Measurements from ENCODE around the gene CBX7. TPM values are rescaled to one million over a fixed set of nuclear protein-coding genes. Genes with fewer than 3 reads are reported as not detected.

Gene CBX7
- total and polyA plus RNA-seq, 2 donors from 2014 or later = 39.3 to 65.2 TPM

DNA sequence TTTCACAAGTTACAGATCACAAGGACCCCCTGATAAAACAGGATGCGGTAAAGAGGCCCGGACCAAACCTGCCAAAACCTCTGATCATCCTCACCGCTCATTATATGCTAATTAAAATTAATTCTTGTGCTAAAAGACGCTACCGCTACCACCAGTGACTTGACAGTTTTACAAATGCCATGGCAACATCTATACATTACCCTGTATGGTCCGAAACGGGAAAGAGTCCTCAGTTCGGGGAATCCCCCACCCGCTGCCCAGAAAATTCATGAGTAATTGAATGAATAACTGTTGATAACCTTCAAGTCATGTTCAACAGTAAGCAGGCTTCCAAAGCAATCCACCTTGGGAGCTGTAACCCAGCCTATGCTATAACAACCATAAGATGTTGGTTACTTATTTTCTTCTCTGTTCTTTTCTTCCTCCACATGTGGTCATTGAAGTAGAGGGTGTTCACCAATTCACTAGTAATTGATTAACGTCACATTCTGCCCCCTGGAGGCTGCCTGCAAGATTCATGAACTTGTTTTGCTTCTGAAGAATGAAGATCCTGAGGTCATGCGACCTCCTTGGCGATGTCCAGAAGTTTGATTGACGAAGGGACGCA, 34.8 kb downstream of the CBX7 start:
- H3K4me3 ChIP-seq (ENCODE audit: low read length in 3 of 3) = no peak overlapping the region
- no peak overlapping the region for H3K9ac ChIP-seq (ENCODE audit: low read length in 3 of 3)
- intact Hi-C loops (cut with DNase I) = loop anchor here (10.0 kb wide), 1 partner anchor 253 kb away; no protein-coding TSS in a partner anchor
- FAIRE-seq (no peak), DNase-seq (peak in 4 of 5 donors; percentile 46 to 60 (median 51))
- H3K4me1 ChIP-seq (ENCODE audit: control insufficient read depth in 2 of 3, insufficient read depth in 2 of 3, low read depth in 1 of 3, low read length in 3 of 3) = peaks cover 0 to 4% (median 0%) of the 10 kb centered on the region in 3 donors
- peaks cover 4% of the 10 kb centered on the region for H3K27me3 ChIP-seq (ENCODE audit: control insufficient read depth, insufficient read depth, low read length)
- TF ChIP-seq, protein P1, sequence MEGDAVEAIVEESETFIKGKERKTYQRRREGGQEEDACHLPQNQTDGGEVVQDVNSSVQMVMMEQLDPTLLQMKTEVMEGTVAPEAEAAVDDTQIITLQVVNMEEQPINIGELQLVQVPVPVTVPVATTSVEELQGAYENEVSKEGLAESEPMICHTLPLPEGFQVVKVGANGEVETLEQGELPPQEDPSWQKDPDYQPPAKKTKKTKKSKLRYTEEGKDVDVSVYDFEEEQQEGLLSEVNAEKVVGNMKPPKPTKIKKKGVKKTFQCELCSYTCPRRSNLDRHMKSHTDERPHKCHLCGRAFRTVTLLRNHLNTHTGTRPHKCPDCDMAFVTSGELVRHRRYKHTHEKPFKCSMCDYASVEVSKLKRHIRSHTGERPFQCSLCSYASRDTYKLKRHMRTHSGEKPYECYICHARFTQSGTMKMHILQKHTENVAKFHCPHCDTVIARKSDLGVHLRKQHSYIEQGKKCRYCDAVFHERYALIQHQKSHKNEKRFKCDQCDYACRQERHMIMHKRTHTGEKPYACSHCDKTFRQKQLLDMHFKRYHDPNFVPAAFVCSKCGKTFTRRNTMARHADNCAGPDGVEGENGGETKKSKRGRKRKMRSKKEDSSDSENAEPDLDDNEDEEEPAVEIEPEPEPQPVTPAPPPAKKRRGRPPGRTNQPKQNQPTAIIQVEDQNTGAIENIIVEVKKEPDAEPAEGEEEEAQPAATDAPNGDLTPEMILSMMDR (IDR thresholded peaks at IDR 0.05; ENCODE audit: borderline replicate concordance, extremely low read depth, insufficient read depth) = peak; percentile 38
- H3K36me3 ChIP-seq (ENCODE audit: control insufficient read depth in 2 of 3, insufficient read depth in 3 of 3, low read length in 3 of 3) = no peaks in the 10 kb centered on the region
- H3K27ac ChIP-seq (ENCODE audit: low read depth in 2 of 2, low read length in 2 of 2) = no peak overlapping the region
- no peaks in the 10 kb centered on the region for H3K9me3 ChIP-seq (ENCODE audit: control insufficient read depth in 2 of 3, insufficient read depth in 1 of 3, low read length in 3 of 3)

DNA sequence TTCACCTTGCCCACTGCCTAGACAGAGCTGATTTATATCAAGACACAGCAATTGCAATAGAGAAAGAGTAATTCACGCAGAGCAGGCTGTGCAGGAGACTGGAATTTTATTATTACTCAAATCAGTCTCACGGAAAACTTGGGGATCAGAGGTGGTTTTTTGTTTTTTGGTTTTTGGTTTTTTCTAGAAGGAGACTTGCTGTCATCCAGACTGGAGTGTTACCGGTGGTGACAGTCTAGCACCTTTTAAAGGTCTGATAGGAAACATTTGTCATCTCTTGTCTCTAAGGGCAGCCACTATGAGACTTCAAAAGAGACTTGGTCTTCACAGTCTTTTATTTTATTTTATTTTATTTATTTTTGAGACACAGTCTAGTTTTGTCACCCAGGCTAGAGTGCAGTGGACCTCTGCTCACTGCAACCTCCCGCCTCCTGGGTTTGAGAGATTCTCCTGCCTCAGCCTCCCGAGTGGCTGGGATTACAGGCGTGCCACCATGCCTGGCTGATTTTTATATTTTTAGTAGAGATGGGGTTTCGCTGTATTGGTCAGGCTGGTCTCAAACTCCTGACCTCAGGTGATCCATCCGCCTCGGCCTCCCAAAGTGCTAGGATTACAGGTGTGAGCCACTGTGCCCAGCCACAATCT, 36.4 kb downstream of the CBX7 start:
- no peak overlapping the region for H3K9ac ChIP-seq (ENCODE audit: low read length in 3 of 3)
- no peak for FAIRE-seq
- H3K27ac ChIP-seq (ENCODE audit: low read depth in 2 of 2, low read length in 2 of 2) = no peak overlapping the region
- intact Hi-C loops (cut with DNase I) = loop anchor here (10.0 kb wide), 1 partner anchor 251 kb away; no protein-coding TSS in a partner anchor
- H3K27me3 ChIP-seq (ENCODE audit: control insufficient read depth, insufficient read depth, low read length) = peaks cover 4% of the 10 kb centered on the region
- H3K4me1 ChIP-seq (ENCODE audit: control insufficient read depth in 2 of 3, insufficient read depth in 2 of 3, low read depth in 1 of 3, low read length in 3 of 3) = peaks cover 0 to 4% (median 0%) of the 10 kb centered on the region in 3 donors
- H3K4me3 ChIP-seq (ENCODE audit: low read length in 3 of 3) = no peak overlapping the region
- H3K36me3 ChIP-seq (ENCODE audit: control insufficient read depth in 2 of 3, insufficient read depth in 3 of 3, low read length in 3 of 3) = no peaks in the 10 kb centered on the region
- TF ChIP-seq, protein P1 (IDR thresholded peaks at IDR 0.05; ENCODE audit: borderline replicate concordance, extremely low read depth, insufficient read depth) = no peak
- no peaks in the 10 kb centered on the region for H3K9me3 ChIP-seq (ENCODE audit: control insufficient read depth in 2 of 3, insufficient read depth in 1 of 3, low read length in 3 of 3)
- no peak for DNase-seq

DNA sequence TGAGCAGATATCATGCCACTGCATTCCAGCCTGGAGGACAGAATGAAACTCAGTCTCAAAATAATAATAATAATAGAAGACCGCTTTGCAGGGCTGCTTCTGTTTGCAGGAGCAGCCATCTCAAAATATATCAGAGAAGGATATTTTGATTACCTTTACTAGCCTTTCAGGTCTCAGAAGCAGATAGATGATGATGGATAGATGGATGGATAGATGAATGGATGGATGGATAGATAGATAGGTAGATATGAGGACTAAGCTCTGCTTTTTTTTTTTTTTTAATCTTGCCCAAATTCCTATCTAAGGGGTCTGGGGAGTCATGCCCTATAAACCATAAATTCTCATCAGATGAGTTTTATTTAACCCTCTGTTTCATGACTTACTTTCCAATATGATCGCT, 36.9 kb downstream of the CBX7 start:
- Histone ChIP-seq H3K27me3 (ENCODE audit: control insufficient read depth, insufficient read depth, low read length) (peaks cover 4% of the 10 kb centered on the region), H3K27ac (ENCODE audit: low read depth in 2 of 2, low read length in 2 of 2) (no peak overlapping the region), H3K4me1 (ENCODE audit: control insufficient read depth in 2 of 3, insufficient read depth in 2 of 3, low read depth in 1 of 3, low read length in 3 of 3) (peaks cover 0 to 4% (median 0%) of the 10 kb centered on the region in 3 donors), H3K4me3 (ENCODE audit: low read length in 3 of 3) (no peak overlapping the region), H3K9me3 (ENCODE audit: control insufficient read depth in 2 of 3, insufficient read depth in 1 of 3, low read length in 3 of 3) (no peaks in the 10 kb centered on the region), H3K36me3 (ENCODE audit: control insufficient read depth in 2 of 3, insufficient read depth in 3 of 3, low read length in 3 of 3) (no peaks in the 10 kb centered on the region), H3K9ac (ENCODE audit: low read length in 3 of 3) (no peak overlapping the region)
- intact Hi-C loops (cut with DNase I) = loop anchor here (10.0 kb wide), 1 partner anchor 251 kb away; no protein-coding TSS in a partner anchor
- FAIRE-seq (no peak), DNase-seq (no peak)
- TF ChIP-seq, protein P1 (IDR thresholded peaks at IDR 0.05; ENCODE audit: borderline replicate concordance, extremely low read depth, insufficient read depth) = no peak
